ENCODE measurements around the gene PLIN4.

DNA sequence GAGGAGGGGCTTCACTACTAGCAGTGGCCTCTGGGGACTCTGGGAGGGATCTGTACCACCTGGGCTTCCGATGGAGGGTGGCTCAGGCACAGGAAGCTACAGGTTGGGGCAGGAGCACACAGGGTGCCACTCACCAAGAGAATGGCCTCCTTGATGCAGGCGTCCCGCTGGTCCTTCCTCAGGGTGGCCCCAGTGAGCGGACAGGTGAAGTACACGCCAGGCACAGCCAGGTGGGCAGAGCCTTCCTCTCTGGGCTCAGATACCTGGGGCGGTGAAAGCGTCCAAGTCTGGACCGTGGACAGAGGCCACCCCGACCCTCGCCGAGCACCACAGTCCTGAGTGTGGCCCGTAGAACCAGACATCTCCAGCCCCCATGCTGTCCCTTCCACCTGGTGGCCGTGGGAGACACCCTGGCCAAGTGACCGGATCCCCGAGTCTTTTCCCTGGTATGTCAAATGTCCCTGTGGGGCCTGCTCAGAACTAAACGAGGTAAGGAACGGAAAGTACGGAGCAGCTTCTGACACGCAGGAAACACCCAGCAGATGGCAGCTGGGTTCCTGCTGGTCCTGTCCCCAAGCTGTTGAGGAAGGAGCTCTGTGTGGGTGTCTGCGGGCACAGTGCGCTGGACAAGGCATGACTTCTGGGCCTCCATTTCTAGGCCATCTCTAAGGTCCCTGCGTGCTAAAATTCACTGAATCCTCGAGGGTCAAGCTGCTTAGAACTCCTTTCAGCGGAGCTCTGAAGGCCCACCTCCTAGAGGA, 65.9 kb downstream of the PLIN4 start:
- TF ChIP-seq EZH2 (IDR thresholded peaks at IDR 0.05; ENCODE audit: insufficient read depth, poor library complexity, severe bottlenecking) (no peak), EZH2phosphoT487 (IDR thresholded peaks at IDR 0.05; ENCODE audit: insufficient read depth, low read depth) (no peak)
